ENCODE data around the gene RAB3GAP1. TPM values are rescaled to one million over a fixed set of nuclear protein-coding genes. Genes with fewer than 3 reads are reported as not detected.

RAB3GAP1 gene
- total and polyA plus RNA-seq, 2 donors from 2014 or later: 16.6 to 41.4 TPM

DNA sequence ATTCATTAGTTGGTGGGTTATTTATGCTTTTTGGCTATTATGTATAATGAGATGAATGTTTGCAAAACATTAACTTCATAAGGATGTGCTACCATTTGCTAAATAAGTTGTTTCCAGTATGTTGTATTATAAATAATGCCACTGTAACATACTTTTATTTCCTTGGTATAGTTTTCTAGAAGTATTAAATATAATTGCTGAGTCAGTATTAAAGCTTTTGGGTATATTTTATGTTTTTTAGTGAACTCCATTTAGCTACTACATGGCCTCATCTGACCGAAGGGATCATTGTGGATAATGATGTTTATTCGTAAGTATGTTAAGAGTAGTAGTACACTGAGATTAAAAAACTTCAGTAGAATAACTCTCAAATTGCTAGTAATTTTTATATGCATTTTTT is 73.8 kb downstream of the RAB3GAP1 start:
- intact Hi-C loops (cut with DNase I): no loop called here
- Histone ChIP-seq H3K9me3 (ENCODE audit: control insufficient read depth in 2 of 3, insufficient read depth in 1 of 3, low read length in 3 of 3) (no peaks in the 10 kb centered on the region), H3K36me3 (ENCODE audit: control insufficient read depth in 2 of 3, insufficient read depth in 3 of 3, low read length in 3 of 3) (peaks cover 5 to 38% (median 16%) of the 10 kb centered on the region in 3 donors), H3K4me3 (ENCODE audit: low read length in 3 of 3) (no peak overlapping the region), H3K27me3 (ENCODE audit: control insufficient read depth, insufficient read depth, low read length) (no peaks in the 10 kb centered on the region), H3K9ac (ENCODE audit: low read length in 3 of 3) (no peak overlapping the region), H3K27ac (ENCODE audit: low read depth in 2 of 2, low read length in 2 of 2) (no peak overlapping the region), H3K4me1 (ENCODE audit: control insufficient read depth in 2 of 3, insufficient read depth in 2 of 3, low read depth in 1 of 3, low read length in 3 of 3) (no peaks in the 10 kb centered on the region)
- no peak for TF ChIP-seq CTCF (IDR thresholded peaks at IDR 0.05; ENCODE audit: borderline replicate concordance, extremely low read depth, insufficient read depth)
- FAIRE-seq (no peak), DNase-seq (no peak)

GRCh38 chr2:135130751-135131150 is 78.7 kb downstream of the RAB3GAP1 start:
- no peaks in the 10 kb centered on the region for H3K9me3 ChIP-seq (ENCODE audit: control insufficient read depth in 2 of 3, insufficient read depth in 1 of 3, low read length in 3 of 3)
- TF ChIP-seq CTCF (IDR thresholded peaks at IDR 0.05; ENCODE audit: borderline replicate concordance, extremely low read depth, insufficient read depth): no peak
- no peaks in the 10 kb centered on the region for H3K27me3 ChIP-seq (ENCODE audit: control insufficient read depth, insufficient read depth, low read length)
- H3K27ac ChIP-seq (ENCODE audit: low read depth in 2 of 2, low read length in 2 of 2): no peak overlapping the region
- no peaks in the 10 kb centered on the region for H3K4me1 ChIP-seq (ENCODE audit: control insufficient read depth in 2 of 3, insufficient read depth in 2 of 3, low read depth in 1 of 3, low read length in 3 of 3)
- intact Hi-C loops (cut with DNase I): no loop called here
- FAIRE-seq (no peak), DNase-seq (no peak)
- H3K36me3 ChIP-seq (ENCODE audit: control insufficient read depth in 2 of 3, insufficient read depth in 3 of 3, low read length in 3 of 3): peaks cover 5 to 43% (median 14%) of the 10 kb centered on the region in 3 donors
- no peak overlapping the region for H3K9ac ChIP-seq (ENCODE audit: low read length in 3 of 3)
- no peak overlapping the region for H3K4me3 ChIP-seq (ENCODE audit: low read length in 3 of 3)

GRCh38 chr2:135132314-135132713 is 80.2 kb downstream of the RAB3GAP1 start:
- Histone ChIP-seq H3K27me3 (ENCODE audit: control insufficient read depth, insufficient read depth, low read length) (no peaks in the 10 kb centered on the region), H3K36me3 (ENCODE audit: control insufficient read depth in 2 of 3, insufficient read depth in 3 of 3, low read length in 3 of 3) (peaks cover 2 to 36% (median 11%) of the 10 kb centered on the region in 3 donors)
- no peak for FAIRE-seq

More at GRCh38 chr2:135132314-135132713, 80.2 kb downstream of the RAB3GAP1 start:
- Histone ChIP-seq H3K4me1 (ENCODE audit: control insufficient read depth in 2 of 3, insufficient read depth in 2 of 3, low read depth in 1 of 3, low read length in 3 of 3) (no peaks in the 10 kb centered on the region), H3K9ac (ENCODE audit: low read length in 3 of 3) (no peak overlapping the region), H3K9me3 (ENCODE audit: control insufficient read depth in 2 of 3, insufficient read depth in 1 of 3, low read length in 3 of 3) (no peaks in the 10 kb centered on the region), H3K4me3 (ENCODE audit: low read length in 3 of 3) (no peak overlapping the region), H3K27ac (ENCODE audit: low read depth in 2 of 2, low read length in 2 of 2) (no peak overlapping the region)
- intact Hi-C loops (cut with DNase I): no loop called here
- no peak for DNase-seq
- no peak for TF ChIP-seq CTCF (IDR thresholded peaks at IDR 0.05; ENCODE audit: borderline replicate concordance, extremely low read depth, insufficient read depth)
